ENCODE measurements around the gene SSX4.
"Not testable (repeated sequence)": the region's sequence is repeated elsewhere in the genome, so short reads cannot be mapped to it uniquely, and the experiment has no call there.

The SSX4 gene, protein sequence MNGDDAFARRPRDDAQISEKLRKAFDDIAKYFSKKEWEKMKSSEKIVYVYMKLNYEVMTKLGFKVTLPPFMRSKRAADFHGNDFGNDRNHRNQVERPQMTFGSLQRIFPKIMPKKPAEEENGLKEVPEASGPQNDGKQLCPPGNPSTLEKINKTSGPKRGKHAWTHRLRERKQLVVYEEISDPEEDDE

DNA sequence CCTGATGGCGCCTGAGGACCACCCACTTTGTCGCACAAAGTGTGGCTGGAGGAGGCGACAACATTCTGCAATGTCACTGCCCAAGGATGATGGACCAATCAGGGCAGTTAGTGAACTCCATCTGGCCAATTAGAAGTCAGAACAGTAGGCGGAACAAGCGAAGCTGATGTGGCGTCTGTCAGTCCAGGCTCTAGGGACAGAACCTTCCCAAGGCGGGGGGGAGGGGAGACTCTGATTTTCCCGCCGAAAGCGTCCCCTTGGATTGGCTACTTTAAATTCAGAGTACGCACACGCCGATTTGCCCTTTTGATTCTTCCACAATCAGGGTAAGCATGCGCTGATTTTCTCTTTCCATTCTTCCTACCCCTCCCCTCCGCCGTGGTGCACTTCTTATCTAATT lies at the start of gene SSX4:
SSX4 (plus strand) TSS at position 301 of the 400 bp plus-strand sequence. CDS start 515 bp downstream, outside the sequence.
- not testable (repeated sequence) for DNase-seq (ENCODE audit: low read depth in 2 of 2)

- not testable (repeated sequence) for DNase-seq (ENCODE audit: low read depth in 2 of 2)
Observed at GRCh38 chrX:48346059-48346458, 37.3 kb upstream of the SSX4 start.

DNA sequence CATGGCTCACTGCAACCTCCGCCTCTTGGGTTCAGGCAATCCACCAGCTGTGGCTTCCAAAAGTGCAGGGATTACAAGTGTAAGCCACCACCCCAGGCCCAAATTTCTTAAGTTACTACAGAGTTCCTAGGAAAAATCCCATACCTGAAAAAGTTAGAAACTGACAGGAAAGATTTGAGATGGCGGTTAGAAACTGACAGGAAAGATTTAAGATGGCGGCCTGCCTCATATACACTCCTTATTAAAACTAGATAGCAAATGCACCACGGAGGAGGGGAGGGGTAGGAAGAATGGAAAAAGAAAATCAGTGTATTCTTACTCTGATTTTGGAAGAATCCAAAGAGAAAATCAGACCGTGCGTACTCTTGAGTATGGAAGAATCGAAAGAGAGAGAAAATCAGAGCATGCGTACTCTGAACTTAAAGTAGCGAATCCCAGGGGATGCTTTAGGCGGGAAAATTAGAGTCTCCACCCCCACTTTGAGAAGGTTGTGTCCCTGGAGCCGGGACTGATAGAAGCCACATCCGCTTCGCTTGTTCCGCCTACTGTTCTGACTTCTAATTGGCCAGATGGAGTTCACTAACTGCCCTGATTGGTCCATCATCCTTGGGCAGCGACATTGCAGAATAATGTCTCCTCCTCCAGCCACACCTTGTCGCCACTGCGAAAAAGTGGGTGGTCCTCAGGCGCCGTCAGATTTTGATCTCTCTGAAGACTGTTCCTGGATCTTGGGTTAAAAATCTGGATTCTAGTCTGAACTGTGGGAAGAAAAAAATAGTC lies 26.8 kb upstream of the SSX4 start, which contains the start of gene SSX3:
SSX3 (minus strand) TSS at position 389 of the 780 bp plus-strand sequence. CDS start 1,454 bp downstream, outside the sequence.
- not testable (repeated sequence) for DNase-seq (ENCODE audit: low read depth in 2 of 2)

- DNase-seq (ENCODE audit: low read depth in 2 of 2), result no peak
Observed at GRCh38 chrX:48357681-48358080, 25.7 kb upstream of the SSX4 start.

DNA sequence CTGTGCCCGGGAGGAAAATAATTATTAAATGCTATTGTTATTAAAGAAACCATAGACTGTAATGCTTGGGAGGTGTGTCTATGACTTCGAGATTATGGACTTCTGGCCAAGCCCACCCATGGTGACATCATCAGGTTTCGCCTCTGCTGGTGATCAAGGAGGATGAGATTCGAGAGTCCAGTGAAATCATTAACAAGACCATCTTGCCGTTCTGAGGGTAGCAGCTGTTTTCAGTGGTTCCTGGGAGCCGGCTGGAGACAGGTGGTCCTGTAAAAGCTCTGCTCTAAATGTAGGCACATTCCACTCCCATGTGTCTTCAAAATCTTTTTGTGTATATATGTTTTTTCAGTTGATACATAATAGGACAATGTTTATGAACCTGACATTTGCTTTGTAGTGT lies 24.1 kb upstream of the SSX4 start:
- not testable (repeated sequence) for DNase-seq (ENCODE audit: low read depth in 2 of 2)

DNA sequence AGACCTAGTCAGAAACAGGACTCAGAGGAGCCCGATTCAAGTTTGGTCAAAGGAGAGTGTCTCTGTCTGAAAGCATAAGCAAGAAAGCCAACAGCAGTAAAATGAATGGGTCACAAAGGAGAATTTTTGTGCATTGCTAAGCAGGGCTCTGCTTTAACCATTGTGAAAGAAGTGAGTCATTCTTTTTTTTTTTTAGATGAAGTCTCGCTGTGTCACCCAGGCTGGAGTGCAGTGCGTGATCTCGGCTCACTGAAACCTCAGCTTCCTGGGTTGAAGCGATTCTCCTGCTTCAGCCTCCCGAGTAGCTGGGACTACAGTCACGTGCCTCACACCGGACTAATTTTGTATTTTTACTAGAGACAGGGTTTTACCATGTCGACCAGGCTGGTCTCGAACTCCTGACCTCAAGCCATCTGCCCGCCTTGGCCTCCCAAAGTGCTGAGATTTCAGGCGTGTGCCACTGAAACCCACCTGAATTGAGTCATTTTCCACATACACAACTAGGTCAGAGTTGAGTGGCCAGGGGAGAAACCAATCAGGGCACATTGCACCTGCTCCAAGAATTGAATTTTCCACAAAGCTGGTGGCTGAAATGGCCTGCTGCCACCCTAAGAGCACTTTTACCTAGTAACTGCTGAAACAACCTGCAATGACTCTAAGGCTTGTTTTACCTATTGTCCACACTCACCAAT lies 15.5 kb upstream of the SSX4 start:
- not testable (repeated sequence) for DNase-seq (ENCODE audit: low read depth in 2 of 2)

DNA sequence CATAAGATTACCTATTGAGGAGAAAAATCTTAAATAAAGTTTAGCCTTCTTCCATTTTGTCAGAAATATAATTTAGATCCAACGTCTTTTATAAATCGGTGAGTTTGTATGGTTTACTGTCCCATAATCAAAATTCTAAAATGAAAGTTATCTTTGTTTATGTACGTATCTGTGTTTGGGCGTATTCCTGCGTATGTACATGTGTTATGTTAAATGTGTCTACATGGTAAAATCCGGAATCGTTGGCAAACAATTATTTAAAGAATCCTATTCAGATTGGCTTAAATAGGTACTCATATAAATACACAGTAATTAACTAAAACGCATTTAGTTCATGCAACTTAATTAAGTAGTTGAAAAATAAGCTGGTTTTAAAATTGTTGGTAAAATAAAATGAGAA lies 12.9 kb upstream of the SSX4 start:
- DNase-seq (ENCODE audit: low read depth in 2 of 2), result not testable (repeated sequence)

GRCh38 chrX:48396931-48397330 lies 13.6 kb downstream of the SSX4 start:
- DNase-seq (ENCODE audit: low read depth in 2 of 2), result not testable (repeated sequence)

DNA sequence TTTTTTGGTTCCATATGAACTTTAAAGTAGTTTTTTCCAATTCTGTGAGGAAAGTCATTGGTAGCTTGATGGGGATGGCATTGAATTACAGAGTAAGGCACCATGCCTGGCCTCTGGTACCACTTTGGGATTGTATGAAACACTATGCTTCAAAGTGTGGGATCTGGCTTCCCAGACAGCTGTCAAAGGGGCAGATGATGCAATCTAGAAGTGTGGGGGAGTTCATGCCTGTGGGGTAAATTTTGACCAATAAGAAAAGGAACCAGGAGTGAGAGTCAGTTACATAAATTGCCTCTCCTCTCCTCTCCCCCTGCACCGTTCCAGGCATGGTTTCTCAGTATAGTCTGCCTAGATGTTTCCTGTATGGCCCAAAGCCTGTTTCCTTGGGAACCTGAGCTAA lies 14.5 kb downstream of the SSX4 start:
- not testable (repeated sequence) for DNase-seq (ENCODE audit: low read depth in 2 of 2)

- not testable (repeated sequence) for DNase-seq (ENCODE audit: low read depth in 2 of 2)
Observed at GRCh38 chrX:48411860-48412259, 28.5 kb downstream of the SSX4 start, which contains the start of gene SSX4B. TSS of gene SSX4B (minus strand) at chrX:48411960. CDS start at chrX:48411372, 588 bp downstream.

- DNase-seq (ENCODE audit: low read depth in 2 of 2), result not testable (repeated sequence)
Observed at GRCh38 chrX:48427027-48427716, 43.8 kb downstream of the SSX4 start.

DNA sequence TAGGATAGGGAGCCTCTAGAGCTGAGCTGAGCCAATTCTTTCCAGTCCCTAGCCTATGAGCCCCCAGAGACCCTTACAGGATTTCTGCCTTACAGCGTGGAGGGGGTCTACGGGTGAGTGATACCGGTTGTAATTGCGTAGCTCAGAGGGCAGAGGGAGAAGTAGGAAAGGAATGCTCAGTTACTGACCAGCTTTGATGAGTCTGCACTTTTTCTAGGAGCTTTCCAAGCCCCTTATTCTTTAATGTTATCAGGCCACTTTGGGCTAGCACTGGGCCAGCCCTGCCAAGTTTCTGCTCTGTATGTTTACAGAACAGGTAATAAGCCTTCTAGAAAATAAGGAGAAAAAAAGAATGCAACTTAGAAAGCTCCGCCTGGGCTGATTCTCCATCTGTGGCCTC lies 46.3 kb downstream of the SSX4 start:
- DNase-seq (ENCODE audit: low read depth in 2 of 2), result not testable (repeated sequence)

DNA sequence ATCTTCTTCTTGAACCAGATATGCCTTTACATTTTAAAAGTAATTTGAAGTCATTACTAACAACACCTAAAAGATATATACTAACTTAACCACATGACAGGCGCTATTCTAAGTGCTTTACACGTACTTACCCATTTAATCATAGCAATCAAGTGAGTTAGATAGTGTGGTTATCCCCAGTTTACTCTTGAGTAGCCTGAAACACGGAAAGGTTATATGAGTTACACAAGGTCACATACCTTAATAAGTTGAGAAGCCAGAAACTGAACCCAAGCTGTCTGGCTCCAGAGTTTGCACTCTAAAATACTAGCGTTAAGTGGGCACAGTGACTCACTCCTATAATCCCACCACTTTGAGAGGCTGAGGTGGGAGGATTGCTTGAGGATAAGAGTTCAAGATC lies 46.8 kb downstream of the SSX4 start:
- not testable (repeated sequence) for DNase-seq (ENCODE audit: low read depth in 2 of 2)

GRCh38 chrX:48433713-48434112 lies 50.4 kb downstream of the SSX4 start:
- DNase-seq (ENCODE audit: low read depth in 2 of 2), result not testable (repeated sequence)
